HCT116 (cell line): Measurements from ENCODE around the gene PGGHG.

ENCODE experiments used
- CTCF ChIP-seq, 3 experiments: fragments of 200-600 bp in 1 of 3; sonication (generic) in 1 of 3; IDR thresholded peaks in 2 of 3; conservative IDR thresholded peaks in 1 of 3; 2 replicates each; pipeline ENCODE4 v1.5.1; 2012 to 2017; ENCODE audit warnings: low read depth in 2 of 3, low read length in 2 of 3, antibody characterized with exemption in 1 of 3, borderline replicate concordance in 1 of 3, control low read depth in 1 of 3, mild to moderate bottlenecking in 1 of 3, mixed read lengths in 1 of 3, mixed run types in 1 of 3, moderate library complexity in 1 of 3; ENCODE audit not compliant: insufficient read depth in 1 of 3
- EZH2 ChIP-seq: fragments of 200-600 bp; sonication (generic); IDR thresholded peaks from 2 replicates; pipeline ENCODE4 v1.6.1; 2017; ENCODE audit warnings: antibody characterized with exemption, mixed run types
- RAD21 ChIP-seq: IDR thresholded peaks from 2 replicates; pipeline ENCODE4 v1.6.1; 2012; ENCODE audit warnings: low read depth, mild to moderate bottlenecking

GRCh38 chr11:289398-289711 lies 429 bp downstream of the PGGHG start:
- TF ChIP-seq EZH2 (no peak), RAD21 (no peak), CTCF (IDR thresholded peaks at IDR 0.05 in 2 of 3, conservative IDR thresholded peaks at IDR 0.05 in 1 of 3; ENCODE audit: borderline replicate concordance in 1 of 3, insufficient read depth in 1 of 3, low read depth in 2 of 3, low read length in 2 of 3) (no peak)
